ENCODE measurements around the gene PYROXD2.

DNA sequence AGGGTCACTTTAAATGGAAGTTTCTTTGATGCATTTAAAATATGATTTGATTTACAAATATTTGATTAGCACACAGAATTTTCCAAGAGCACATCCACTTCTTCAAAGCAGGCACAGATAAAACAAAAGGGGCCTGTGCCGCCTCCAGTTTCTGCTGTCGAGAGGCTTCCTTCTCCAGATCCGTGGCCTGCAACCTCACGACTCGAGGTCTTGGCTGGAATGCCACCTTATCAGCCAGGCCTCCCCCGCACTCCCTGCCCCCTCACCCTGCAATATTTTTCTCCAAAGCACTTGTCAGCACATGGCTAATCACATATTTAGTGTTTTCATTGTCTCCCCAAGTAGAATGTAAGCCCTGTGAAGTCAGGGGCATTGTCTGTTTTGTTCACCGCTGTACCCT, 12.5 kb downstream of the PYROXD2 start:
- TF ChIP-seq, protein P1, sequence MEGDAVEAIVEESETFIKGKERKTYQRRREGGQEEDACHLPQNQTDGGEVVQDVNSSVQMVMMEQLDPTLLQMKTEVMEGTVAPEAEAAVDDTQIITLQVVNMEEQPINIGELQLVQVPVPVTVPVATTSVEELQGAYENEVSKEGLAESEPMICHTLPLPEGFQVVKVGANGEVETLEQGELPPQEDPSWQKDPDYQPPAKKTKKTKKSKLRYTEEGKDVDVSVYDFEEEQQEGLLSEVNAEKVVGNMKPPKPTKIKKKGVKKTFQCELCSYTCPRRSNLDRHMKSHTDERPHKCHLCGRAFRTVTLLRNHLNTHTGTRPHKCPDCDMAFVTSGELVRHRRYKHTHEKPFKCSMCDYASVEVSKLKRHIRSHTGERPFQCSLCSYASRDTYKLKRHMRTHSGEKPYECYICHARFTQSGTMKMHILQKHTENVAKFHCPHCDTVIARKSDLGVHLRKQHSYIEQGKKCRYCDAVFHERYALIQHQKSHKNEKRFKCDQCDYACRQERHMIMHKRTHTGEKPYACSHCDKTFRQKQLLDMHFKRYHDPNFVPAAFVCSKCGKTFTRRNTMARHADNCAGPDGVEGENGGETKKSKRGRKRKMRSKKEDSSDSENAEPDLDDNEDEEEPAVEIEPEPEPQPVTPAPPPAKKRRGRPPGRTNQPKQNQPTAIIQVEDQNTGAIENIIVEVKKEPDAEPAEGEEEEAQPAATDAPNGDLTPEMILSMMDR (IDR thresholded peaks at IDR 0.05), result no peak
- no peak for TF ChIP-seq SIN3A (IDR thresholded peaks at IDR 0.05; ENCODE audit: borderline replicate concordance, insufficient read depth, low read depth, low read length)
